HepG2 (cell line): ENCODE data around the gene CDC14A. TPM values are rescaled to one million over a fixed set of nuclear protein-coding genes. Genes with fewer than 3 reads are reported as not detected.

Source experiments
- ATF7 ChIP-seq, 2 experiments: fragments of 450-650 bp in 1 of 2; sonication (generic) in 1 of 2; formaldehyde crosslinking in 1 of 2; IDR thresholded peaks; 2 replicates each; pipeline versions ENCODE4 v1.4.0 to v1.6.1; 2016 to 2020; ENCODE audit warnings: antibody characterized with exemption in 1 of 2, mild to moderate bottlenecking in 1 of 2, missing genetic modification reagents in 1 of 2
- FOXP1 ChIP-seq, 2 experiments: fragments of 450-650 bp in 1 of 2; IDR thresholded peaks; 2 replicates each; pipeline ENCODE4 v1.6.1; 2017 to 2018; ENCODE audit warnings: antibody characterized with exemption in 1 of 2
- MED1 ChIP-seq: sonication (generic); formaldehyde crosslinking; IDR thresholded peaks from 2 replicates; pipeline ENCODE4 v1.4.0; 2020; ENCODE audit warnings: missing genetic modification reagents
- NR2F1 ChIP-seq, 2 experiments: fragments of 450-650 bp in 1 of 2; formaldehyde crosslinking in 1 of 2; IDR thresholded peaks; 2 replicates each; pipeline versions ENCODE4 v1.5.0 to v1.6.1; 2016 to 2020; ENCODE audit warnings: mild to moderate bottlenecking in 1 of 2, missing compliant biosample characterization in 1 of 2, missing genetic modification reagents in 1 of 2, moderate library complexity in 1 of 2
- SIX4 ChIP-seq: sonication (generic); formaldehyde crosslinking; IDR thresholded peaks from 2 replicates; pipeline ENCODE4 v1.4.0; 2020; ENCODE audit warnings: missing genetic modification reagents
- ZKSCAN5 ChIP-seq: sonication (generic); formaldehyde crosslinking; IDR thresholded peaks from 2 replicates; pipeline ENCODE4 v1.5.1; 2020; ENCODE audit warnings: mild to moderate bottlenecking, missing genetic modification reagents
- ZMYM3 ChIP-seq: sonication (generic); formaldehyde crosslinking; IDR thresholded peaks from 2 replicates; pipeline ENCODE4 v1.5.1; 2020; ENCODE audit warnings: mild to moderate bottlenecking, missing genetic modification reagents
- ZNF282 ChIP-seq: fragments of 450-650 bp; IDR thresholded peaks from 2 replicates; pipeline ENCODE4 v1.6.1; 2018; ENCODE audit not compliant: partially characterized antibody
- ZNF557 ChIP-seq: sonication (generic); formaldehyde crosslinking; IDR thresholded peaks from 2 replicates; pipeline ENCODE4 v1.4.0; 2020; ENCODE audit warnings: missing genetic modification reagents
- ZNF713 ChIP-seq: sonication (generic); formaldehyde crosslinking; IDR thresholded peaks from 2 replicates; pipeline ENCODE4 v1.4.0; 2020; ENCODE audit warnings: mild to moderate bottlenecking, missing genetic modification reagents
- ZNF792 ChIP-seq: IDR thresholded peaks from 2 replicates; pipeline ENCODE4 v1.6.1; 2016
- polyA plus RNA-seq, 8 experiments: library from polyadenylated mRNA; depleted of rRNA in 3 of 8; stranded (reverse) in 7 of 8; unstranded in 1 of 8; fragments of >200 nt; fragmentation: Illumina TruSeq in 4 of 8; extraction: Trizol in 4 of 8; gene quantifications; 2 replicates each; pipeline versions ENCODE4 v1.2.1 to v1.2.3, GENCODE V29; 2011 to 2016; ENCODE audit warnings: low read depth in 4 of 8, missing spikeins in 1 of 8, mixed read lengths in 1 of 8; ENCODE audit not compliant: insufficient read depth in 1 of 8
- total RNA-seq, 5 experiments: library from RNA; depleted of rRNA; stranded (reverse); fragments of >200 nt; fragmentation: Illumina TruSeq; extraction: Trizol; gene quantifications; 2 replicates each; pipeline ENCODE4 v1.2.3, GENCODE V29; 2016; ENCODE audit warnings: low read depth in 1 of 5
- TF ChIP-seq, protein P1 (sequence below): sonication (generic); formaldehyde crosslinking; IDR thresholded peaks from 2 replicates; pipeline ENCODE4 v1.5.1; 2020; ENCODE audit warnings: missing genetic modification reagents, mild to moderate bottlenecking, borderline replicate concordance
- TF ChIP-seq, protein P2 (sequence below): sonication (generic); formaldehyde crosslinking; IDR thresholded peaks from 2 replicates; pipeline ENCODE4 v1.4.0; 2020; ENCODE audit warnings: mild to moderate bottlenecking, missing genetic modification reagents
- TF ChIP-seq, protein P3 (sequence below), 2 experiments: fragments of 450-650 bp in 1 of 2; sonication (generic) in 1 of 2; formaldehyde crosslinking; IDR thresholded peaks; 2 replicates each; pipeline versions ENCODE4 v1.5.0 to v1.8.0; 2020 to 2022; ENCODE audit warnings: mild to moderate bottlenecking in 1 of 2, missing genetic modification reagents in 1 of 2

The CDC14A gene
- total and polyA plus RNA-seq, 2 of the 13 experiments (the other 11 are each of a cell fraction or from before 2014, with no cell fraction given) = 2.8 to 4.9 TPM

DNA sequence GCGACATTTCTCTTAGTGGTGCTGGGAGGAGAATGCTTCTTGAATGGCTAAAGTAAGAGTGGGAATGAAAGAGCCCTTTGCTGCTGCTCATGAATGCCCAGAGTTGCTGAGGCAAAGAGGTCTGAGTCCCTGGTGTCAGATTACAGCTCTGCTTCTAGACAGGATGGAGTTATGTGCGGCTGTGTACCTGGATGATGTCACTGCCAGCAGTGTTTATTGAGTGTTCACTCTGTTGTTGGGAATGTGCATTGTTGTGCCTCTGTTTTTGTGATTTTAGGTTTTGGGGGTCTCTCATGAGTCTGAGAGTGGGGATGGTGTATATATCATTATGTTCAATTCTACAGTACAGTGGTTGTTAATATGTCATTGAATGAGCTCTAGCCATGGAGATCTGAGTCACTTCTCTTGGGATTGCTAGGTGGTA lies 2.7 kb downstream of the CDC14A start (continued):
- TF ChIP-seq, protein P1, sequence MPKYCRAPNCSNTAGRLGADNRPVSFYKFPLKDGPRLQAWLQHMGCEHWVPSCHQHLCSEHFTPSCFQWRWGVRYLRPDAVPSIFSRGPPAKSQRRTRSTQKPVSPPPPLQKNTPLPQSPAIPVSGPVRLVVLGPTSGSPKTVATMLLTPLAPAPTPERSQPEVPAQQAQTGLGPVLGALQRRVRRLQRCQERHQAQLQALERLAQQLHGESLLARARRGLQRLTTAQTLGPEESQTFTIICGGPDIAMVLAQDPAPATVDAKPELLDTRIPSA (CRISPR knock-in tag) = no peak
- TF ChIP-seq ZNF282 = no peak
- no peak for TF ChIP-seq FOXP1 (IDR thresholded peaks at IDR 0.05)
- TF ChIP-seq FOXP1 (CRISPR knock-in tag; IDR thresholded peaks at IDR 0.05) = peak; percentile 59; the same call in 1 of the 2 replicates
- TF ChIP-seq, protein P2, sequence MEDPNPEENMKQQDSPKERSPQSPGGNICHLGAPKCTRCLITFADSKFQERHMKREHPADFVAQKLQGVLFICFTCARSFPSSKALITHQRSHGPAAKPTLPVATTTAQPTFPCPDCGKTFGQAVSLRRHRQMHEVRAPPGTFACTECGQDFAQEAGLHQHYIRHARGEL (CRISPR knock-in tag) = no peak
- TF ChIP-seq SIX4 = peak; percentile 99
- no peak for TF ChIP-seq NR2F1 (CRISPR knock-in tag; IDR thresholded peaks at IDR 0.05)
- no peak for TF ChIP-seq ZMYM3 (CRISPR knock-in tag)
- no peak for TF ChIP-seq MED1 (CRISPR knock-in tag)
- no peak for TF ChIP-seq ZNF713 (CRISPR knock-in tag)
- TF ChIP-seq ATF7 (IDR thresholded peaks at IDR 0.05) = peak; percentile 74
- TF ChIP-seq ATF7 (CRISPR knock-in tag; IDR thresholded peaks at IDR 0.05) = peak; percentile 41; the same call in 1 of the 2 replicates
- TF ChIP-seq ZKSCAN5 (CRISPR knock-in tag) = no peak
- TF ChIP-seq ZNF792 (CRISPR knock-in tag) = no peak
- TF ChIP-seq, protein P3, sequence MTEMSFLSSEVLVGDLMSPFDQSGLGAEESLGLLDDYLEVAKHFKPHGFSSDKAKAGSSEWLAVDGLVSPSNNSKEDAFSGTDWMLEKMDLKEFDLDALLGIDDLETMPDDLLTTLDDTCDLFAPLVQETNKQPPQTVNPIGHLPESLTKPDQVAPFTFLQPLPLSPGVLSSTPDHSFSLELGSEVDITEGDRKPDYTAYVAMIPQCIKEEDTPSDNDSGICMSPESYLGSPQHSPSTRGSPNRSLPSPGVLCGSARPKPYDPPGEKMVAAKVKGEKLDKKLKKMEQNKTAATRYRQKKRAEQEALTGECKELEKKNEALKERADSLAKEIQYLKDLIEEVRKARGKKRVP (CRISPR knock-in tag; IDR thresholded peaks at IDR 0.05) = no peak
- no peak for TF ChIP-seq ZNF557 (CRISPR knock-in tag)
